Lung (tissue), 12 donors: ENCODE data around the gene ARID1A. TPM values are rescaled to one million over a fixed set of nuclear protein-coding genes. Genes with fewer than 3 reads are reported as not detected.

Experiments
- ATAC-seq: fragments of 200-7000 bp; cut with Tn5 transposase; one replicate; pipeline ENCODE4 v1.9.1; 2020; ENCODE audit warnings: moderate number of reproducible peaks; ENCODE audit not compliant: insufficient read depth, low FRiP score
- DNase-seq, 3 donors: peaks; one replicate each; pipeline ENCODE4 v3.0.0-alpha.2; 2013 to 2017
- H3K27ac ChIP-seq, 2 donors: one replicate each; pipeline ENCODE4 v1.5.1; 2013; ENCODE audit warnings: mild to moderate bottlenecking in 2 of 2, moderate library complexity in 2 of 2, control low read depth in 1 of 2, inconsistent platforms in 1 of 2, low read depth in 1 of 2, low read length in 1 of 2
- H3K27me3 ChIP-seq, 3 donors: one replicate each; pipeline ENCODE4 v1.5.1; 2013; ENCODE audit warnings: low read length in 2 of 3; ENCODE audit not compliant: control insufficient read depth in 3 of 3, insufficient read depth in 3 of 3
- H3K36me3 ChIP-seq, 4 donors: one replicate each; pipeline ENCODE4 v1.5.1; 2013; ENCODE audit warnings: low read length in 4 of 4, mild to moderate bottlenecking in 1 of 4, moderate library complexity in 1 of 4; ENCODE audit not compliant: control insufficient read depth in 4 of 4, insufficient read depth in 4 of 4
- H3K4me1 ChIP-seq, 5 donors: one replicate each; pipeline ENCODE4 v1.5.1; 2013; ENCODE audit warnings: low read length in 5 of 5, mild to moderate bottlenecking in 2 of 5, moderate library complexity in 1 of 5; ENCODE audit not compliant: control insufficient read depth in 5 of 5, insufficient read depth in 5 of 5
- H3K4me3 ChIP-seq: one replicate; pipeline ENCODE4 v1.5.1; 2013; ENCODE audit warnings: mild to moderate bottlenecking, control low read depth, moderate library complexity
- H3K9ac ChIP-seq, 2 donors: one replicate each; pipeline ENCODE4 v1.5.1; 2013; ENCODE audit warnings: low read length in 2 of 2, control low read depth in 1 of 2; ENCODE audit not compliant: insufficient read depth in 1 of 2
- H3K9me3 ChIP-seq, 4 donors: one replicate each; pipeline ENCODE4 v1.5.1; 2013; ENCODE audit warnings: low read length in 3 of 4, mild to moderate bottlenecking in 1 of 4, moderate library complexity in 1 of 4; ENCODE audit not compliant: control insufficient read depth in 4 of 4, insufficient read depth in 3 of 4
- CTCF ChIP-seq: IDR thresholded peaks from 2 replicates; pipeline ENCODE4 v1.5.1; 2012; ENCODE audit warnings: mild to moderate bottlenecking; ENCODE audit errors: control extremely low read depth, extremely low read depth
- WGBS, 2 donors: extraction: QIAGEN DNeasy Blood & Tissue Kit; methylation state at CpG; one replicate each; pipeline ENCODE4 v1.1.7; 2013; 5-methylcytosine and 5-hydroxymethylcytosine counted together
- polyA plus RNA-seq, 2 donors: library from polyadenylated mRNA; stranded (reverse); fragments of 200-250 nt; gene quantifications; one replicate each; pipeline ENCODE4 v1.2.1, GENCODE V29; 2013
- total RNA-seq, 2 donors: library from RNA; depleted of rRNA in 1 of 2; stranded (reverse); fragments of >200 nt in 1 of 2; gene quantifications; one replicate each; pipeline ENCODE4 v1.2.1, GENCODE V29; 2014 to 2021
- donor health status: control.
- donor health status: control.
- donor health status: Bipolar disorder and iron deficiency.
- donor health status: healthy.
- donor health status: DM: yes; HTN: yes; CAD: no.

ARID1A gene
- total and polyA plus RNA-seq, 4 donors: 16.1 to 119 (median 50.1) TPM

GRCh38 chr1:26788515-26788785, 92.6 kb downstream of the ARID1A start:
- WGBS, 2 donors: 2 to 3% methylated on average over 10 of the region's 10 CpGs
- TF ChIP-seq CTCF: no peak
- H3K4me1 ChIP-seq: peaks cover 16 to 45% (median 29%) of the 10 kb centered on the region in 5 donors

GRCh38 chr1:26788836-26789611, 93.2 kb downstream of the ARID1A start:
- peak overlapping the region; percentile 72 for H3K4me3 ChIP-seq
- peaks cover 0 to 6% (median 2%) of the 10 kb centered on the region in 4 donors for H3K36me3 ChIP-seq
- no peaks in the 10 kb centered on the region for H3K27me3 ChIP-seq
- TF ChIP-seq CTCF: peak; percentile 93
- peak overlapping the region in 1 of 2 donors; percentile 95 for H3K9ac ChIP-seq
- peak overlapping the region; percentile 96 to 97 for H3K27ac ChIP-seq
- whole genome bisulfite sequencing, 2 donors: 0 to 1% methylated on average over 19 of the region's 19 CpGs
- H3K4me1 ChIP-seq: peaks cover 14 to 40% (median 25%) of the 10 kb centered on the region in 5 donors
- H3K9me3 ChIP-seq: no peaks in the 10 kb centered on the region
- DNase-seq: peak; percentile 86 to 92 (median 91)
- ATAC-seq: peak; percentile 63

More at GRCh38 chr1:26788515-26788785, 92.6 kb downstream of the ARID1A start:
- H3K4me3 ChIP-seq: peak overlapping the region; percentile 72
- peaks cover 0 to 4% (median 1%) of the 10 kb centered on the region in 4 donors for H3K36me3 ChIP-seq
- ATAC-seq: no peak
- no peaks in the 10 kb centered on the region for H3K27me3 ChIP-seq
- no peak for DNase-seq
- peak overlapping the region; percentile 96 to 97 for H3K27ac ChIP-seq
- H3K9ac ChIP-seq: peak overlapping the region; percentile 58 to 95
- H3K9me3 ChIP-seq: no peaks in the 10 kb centered on the region

- peaks cover 0 to 11% (median 5%) of the 10 kb centered on the region in 4 donors for H3K36me3 ChIP-seq
- H3K27ac ChIP-seq: no peak overlapping the region
- no peak for DNase-seq
- no peak overlapping the region for H3K9ac ChIP-seq
- H3K27me3 ChIP-seq: no peaks in the 10 kb centered on the region
- 65 to 69% methylated on average over 3 of the region's 3 CpGs for WGBS, 2 donors
- H3K9me3 ChIP-seq: no peaks in the 10 kb centered on the region
- H3K4me1 ChIP-seq: peaks cover 9 to 35% (median 22%) of the 10 kb centered on the region in 5 donors
- no peak for TF ChIP-seq CTCF
- H3K4me3 ChIP-seq: no peak overlapping the region
- ATAC-seq: no peak
Observed at GRCh38 chr1:26789612-26789865, 93.7 kb downstream of the ARID1A start.

- H3K27ac ChIP-seq: no peak overlapping the region
- 60 to 67% methylated on average over 4 of the region's 4 CpGs for WGBS, 2 donors
- H3K27me3 ChIP-seq: no peaks in the 10 kb centered on the region
- H3K4me1 ChIP-seq: peaks cover 7 to 33% (median 22%) of the 10 kb centered on the region in 5 donors
- DNase-seq: no peak
- ATAC-seq: no peak
- no peak overlapping the region for H3K9ac ChIP-seq
- no peak overlapping the region for H3K4me3 ChIP-seq
- H3K9me3 ChIP-seq: no peaks in the 10 kb centered on the region
- no peak for TF ChIP-seq CTCF
- peaks cover 0 to 15% (median 8%) of the 10 kb centered on the region in 4 donors for H3K36me3 ChIP-seq
Observed at GRCh38 chr1:26789931-26790330, 94.1 kb downstream of the ARID1A start.
